PFSK-1 (cell line): ENCODE results near the gene PEX11G.

Experiments used
- POLR2AphosphoS5 ChIP-seq: IDR thresholded peaks from 2 replicates; pipeline ENCODE4 v1.6.1; 2012; ENCODE audit warnings: low read depth, mild to moderate bottlenecking, control low read depth, low read length, moderate library complexity
- REST ChIP-seq, 2 experiments: IDR thresholded peaks; 2 replicates each; pipeline versions ENCODE4 v1.6.1 to v1.8.0; 2011 to 2012; ENCODE audit warnings: low read depth in 2 of 2, low read length in 2 of 2, control low read depth in 1 of 2, inconsistent platforms in 1 of 2, mild to moderate bottlenecking in 1 of 2, moderate library complexity in 1 of 2; ENCODE audit not compliant: insufficient read depth in 1 of 2
- TAF1 ChIP-seq: IDR thresholded peaks from 2 replicates; pipeline ENCODE4 v1.6.1; 2012; ENCODE audit warnings: low read length, control low read depth, borderline replicate concordance; ENCODE audit not compliant: insufficient read depth

DNA sequence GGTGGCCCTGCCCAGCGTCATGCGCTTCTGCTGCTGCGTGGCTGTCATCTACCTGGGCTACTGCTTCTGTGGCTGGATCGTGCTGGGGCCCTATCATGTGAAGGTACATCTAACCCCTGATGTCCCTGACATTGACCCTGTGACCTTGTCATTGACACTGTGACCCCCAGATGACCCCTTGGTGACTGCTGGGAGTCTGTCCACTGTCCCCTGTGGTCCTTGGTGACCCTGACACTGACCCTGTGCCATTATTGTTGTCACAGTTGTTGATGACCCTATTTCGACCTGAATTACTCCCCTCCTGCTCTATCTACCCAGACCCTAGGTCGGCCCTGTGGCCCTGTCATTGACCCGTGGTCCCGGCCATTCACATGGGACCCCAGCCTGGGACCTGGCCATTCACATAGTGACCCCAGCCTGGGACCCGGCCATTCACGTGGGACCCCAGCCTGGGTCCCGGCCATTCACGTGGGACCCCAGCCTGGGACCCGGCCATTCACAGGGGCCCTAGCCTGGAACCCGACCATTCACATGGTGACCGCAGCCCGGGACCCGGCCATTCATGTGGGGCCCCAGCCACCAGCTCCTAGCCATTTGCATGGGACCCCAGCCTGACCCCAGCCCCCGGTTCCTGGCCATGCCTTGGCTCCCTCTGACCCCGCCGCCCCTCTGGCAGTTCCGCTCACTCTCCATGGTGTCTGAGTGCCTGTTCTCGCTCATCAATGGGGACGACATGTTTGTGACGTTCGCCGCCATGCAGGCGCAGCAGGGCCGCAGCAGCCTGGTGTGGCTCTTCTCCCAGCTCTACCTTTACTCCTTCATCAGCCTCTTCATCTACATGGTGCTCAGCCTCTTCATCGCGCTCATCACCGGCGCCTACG is 41.0 kb upstream of the PEX11G start:
- TF ChIP-seq POLR2AphosphoS5 (no peak), REST (IDR thresholded peaks at IDR 0.05; ENCODE audit: insufficient read depth in 1 of 2, low read depth in 2 of 2, low read length in 2 of 2) (no peak), TAF1 (no peak)
